Tibial nerve (tissue), 4 donors: ENCODE results near the gene SEL1L. TPM values are rescaled to one million over a fixed set of nuclear protein-coding genes. Genes with fewer than 3 reads are reported as not detected.

ENCODE experiments used
- DNase-seq, 2 donors: peaks; one replicate each; pipeline ENCODE4 v3.0.0-alpha.2; 2019; ENCODE audit warnings: low spot score in 2 of 2
- H3K27ac ChIP-seq, 4 donors: fragments of 200-600 bp; sonication (generic) in 3 of 4; one replicate each; pipeline ENCODE4 v1.5.1; 2017 to 2019; ENCODE audit warnings: mild to moderate bottlenecking in 1 of 4
- H3K27me3 ChIP-seq, 2 donors: fragments of 200-600 bp; sonication (generic) in 1 of 2; one replicate each; pipeline versions ENCODE4 v1.5.1 to v1.6.0; 2017 to 2019
- H3K36me3 ChIP-seq, 3 donors: fragments of 200-600 bp; sonication (generic); one replicate each; pipeline ENCODE4 v1.5.1; 2018 to 2019
- H3K4me1 ChIP-seq, 4 donors: fragments of 200-600 bp; sonication (generic) in 3 of 4; one replicate each; pipeline ENCODE4 v1.5.1; 2017 to 2019
- H3K4me3 ChIP-seq, 4 donors: fragments of 200-600 bp; sonication (generic) in 3 of 4; one replicate each; pipeline ENCODE4 v1.5.1; 2017 to 2019; ENCODE audit warnings: mild to moderate bottlenecking in 1 of 4, moderate library complexity in 1 of 4
- H3K9me3 ChIP-seq, 4 donors: fragments of 200-600 bp; sonication (generic) in 3 of 4; one replicate each; pipeline ENCODE4 v1.5.1; 2017 to 2019
- CTCF ChIP-seq, 5 experiments: fragments of 200-600 bp in 3 of 5; fragments of 450-650 bp in 2 of 5; sonication (generic) in 3 of 5; IDR thresholded peaks; one replicate each; pipeline ENCODE4 v1.5.1; 2016 to 2019; ENCODE audit warnings: antibody characterized with exemption in 5 of 5, mild to moderate bottlenecking in 3 of 5, moderate library complexity in 2 of 5
- EP300 ChIP-seq, 2 donors: sonication (generic); formaldehyde crosslinking; IDR thresholded peaks; one replicate each; pipeline ENCODE4 v1.6.1; 2017; ENCODE audit warnings: antibody characterized with exemption in 2 of 2, mild to moderate bottlenecking in 1 of 2
- POLR2A ChIP-seq, 2 donors: fragments of 450-650 bp; IDR thresholded peaks; one replicate each; pipeline ENCODE4 v1.6.1; 2017; ENCODE audit warnings: antibody characterized with exemption in 2 of 2, mild to moderate bottlenecking in 2 of 2, moderate library complexity in 2 of 2
- WGBS, 2 donors: methylation state at CpG; one replicate each; pipeline ENCODE4 v1.1.5; 2018; 5-methylcytosine and 5-hydroxymethylcytosine counted together
- total RNA-seq, 4 donors: library from RNA; depleted of rRNA; stranded (reverse); fragments of >200 nt; gene quantifications; one replicate each; pipeline ENCODE4 v1.1.0, GENCODE V29; 2016

The SEL1L gene
- total RNA-seq, 4 donors from 2014 or later = 35.2 to 42.2 (median 40.1) TPM

GRCh38 chr14:81511111-81511904 is 22.3 kb downstream of the SEL1L start:
- TF ChIP-seq CTCF (IDR thresholded peaks at IDR 0.05) (no peak), EP300 (IDR thresholded peaks at IDR 0.05) (no peak), POLR2A (IDR thresholded peaks at IDR 0.05) (no peak)
- H3K4me1 ChIP-seq = peaks cover 0 to 41% (median 17%) of the 10 kb centered on the region in 4 donors
- peak overlapping the region in 1 of 4 donors; percentile 41 for H3K27ac ChIP-seq
- H3K9me3 ChIP-seq = no peaks in the 10 kb centered on the region
- DNase-seq = no peak
- H3K4me3 ChIP-seq = no peak overlapping the region
- peaks cover 0 to 40% (median 0%) of the 10 kb centered on the region in 3 donors for H3K36me3 ChIP-seq
- WGBS, 2 donors = 61 to 72% methylated on average over 6 of the region's 6 CpGs
- no peaks in the 10 kb centered on the region for H3K27me3 ChIP-seq

GRCh38 chr14:81509838-81510452 is 23.7 kb downstream of the SEL1L start:
- Histone ChIP-seq H3K4me1 (peaks cover 0 to 41% (median 17%) of the 10 kb centered on the region in 4 donors), H3K27ac (peak overlapping the region in 1 of 4 donors; percentile 28), H3K27me3 (no peaks in the 10 kb centered on the region), H3K36me3 (peaks cover 0 to 43% (median 0%) of the 10 kb centered on the region in 3 donors), H3K9me3 (no peaks in the 10 kb centered on the region), H3K4me3 (no peak overlapping the region)
- 51% methylated on average over 6 of the region's 6 CpGs for WGBS, 2 donors
- no peak for DNase-seq
- TF ChIP-seq POLR2A (IDR thresholded peaks at IDR 0.05) (no peak), EP300 (IDR thresholded peaks at IDR 0.05) (no peak), CTCF (IDR thresholded peaks at IDR 0.05) (no peak)

- H3K9me3 ChIP-seq = no peaks in the 10 kb centered on the region
- H3K27ac ChIP-seq = no peak overlapping the region
- TF ChIP-seq POLR2A (IDR thresholded peaks at IDR 0.05) = no peak
- no peak for TF ChIP-seq EP300 (IDR thresholded peaks at IDR 0.05)
- TF ChIP-seq CTCF (IDR thresholded peaks at IDR 0.05) = no peak
- 55 to 69% methylated on average over 5 of the region's 5 CpGs for WGBS, 2 donors
- H3K4me3 ChIP-seq = no peak overlapping the region
- no peaks in the 10 kb centered on the region for H3K27me3 ChIP-seq
- no peak for DNase-seq
- peaks cover 0 to 46% (median 0%) of the 10 kb centered on the region in 3 donors for H3K36me3 ChIP-seq
- peaks cover 0 to 41% (median 17%) of the 10 kb centered on the region in 4 donors for H3K4me1 ChIP-seq
These were observed 24.3 kb downstream of the SEL1L start for GRCh38 chr14:81509321-81509720.

- TF ChIP-seq POLR2A (IDR thresholded peaks at IDR 0.05) (no peak), EP300 (IDR thresholded peaks at IDR 0.05) (no peak), CTCF (IDR thresholded peaks at IDR 0.05) (no peak)
- Histone ChIP-seq H3K36me3 (peaks cover 0 to 50% (median 10%) of the 10 kb centered on the region in 3 donors), H3K27me3 (no peaks in the 10 kb centered on the region), H3K27ac (no peak overlapping the region), H3K4me1 (peaks cover 0 to 27% (median 14%) of the 10 kb centered on the region in 4 donors), H3K4me3 (no peak overlapping the region), H3K9me3 (no peaks in the 10 kb centered on the region)
- no peak for DNase-seq
These were observed 27.2 kb downstream of the SEL1L start for GRCh38 chr14:81506487-81506886.

GRCh38 chr14:81504864-81505263 is 28.8 kb downstream of the SEL1L start:
- Histone ChIP-seq H3K36me3 (peaks cover 0 to 66% (median 13%) of the 10 kb centered on the region in 3 donors), H3K27me3 (no peaks in the 10 kb centered on the region), H3K9me3 (no peaks in the 10 kb centered on the region), H3K27ac (no peak overlapping the region), H3K4me1 (peaks cover 0 to 11% (median 5%) of the 10 kb centered on the region in 4 donors), H3K4me3 (no peak overlapping the region)
- DNase-seq = no peak
- WGBS, 2 donors = 92 to 93% methylated on average over 2 of the region's 2 CpGs
- TF ChIP-seq EP300 (IDR thresholded peaks at IDR 0.05) (no peak), CTCF (IDR thresholded peaks at IDR 0.05) (no peak), POLR2A (IDR thresholded peaks at IDR 0.05) (no peak)
